ENCODE measurements around the gene SIL1.

SIL1 gene

GRCh38 chr5:138900281-138900965, 297.7 kb downstream of the SIL1 start:
- DNase-seq (ENCODE audit: low read depth), result peak; percentile 76
- no peak overlapping the region for H3K4me3 ChIP-seq (ENCODE audit: low read depth, low read length)
- peak; percentile 6 for TF ChIP-seq CTCF (conservative IDR thresholded peaks at IDR 0.05; ENCODE audit: low read depth, low read length)

GRCh38 chr5:138898742-138899141, 299.4 kb downstream of the SIL1 start:
- DNase-seq (ENCODE audit: low read depth), result no peak
- TF ChIP-seq CTCF (conservative IDR thresholded peaks at IDR 0.05; ENCODE audit: low read depth, low read length), result no peak

GRCh38 chr5:138898299-138898698, 299.9 kb downstream of the SIL1 start:
- DNase-seq (ENCODE audit: low read depth), result no peak
- TF ChIP-seq CTCF (conservative IDR thresholded peaks at IDR 0.05; ENCODE audit: low read depth, low read length), result no peak
- H3K4me3 ChIP-seq (ENCODE audit: low read depth, low read length), result no peak overlapping the region

More at GRCh38 chr5:138898742-138899141, 299.4 kb downstream of the SIL1 start:
- H3K4me3 ChIP-seq (ENCODE audit: low read depth, low read length), result no peak overlapping the region

Measured in choroid plexus epithelial cell (primary cell).